Prostate gland (tissue), 1 donor: Measurements from ENCODE around the gene BCL11A.

Experiments used
- POLR2A ChIP-seq: fragments of 450-650 bp; IDR thresholded peaks from one replicate; pipeline ENCODE4 v1.6.1; 2016; ENCODE audit warnings: antibody characterized with exemption, mild to moderate bottlenecking
- POLR2AphosphoS5 ChIP-seq: sonication (generic); formaldehyde crosslinking; IDR thresholded peaks from one replicate; pipeline ENCODE4 v1.6.1; 2017; ENCODE audit warnings: antibody characterized with exemption

DNA sequence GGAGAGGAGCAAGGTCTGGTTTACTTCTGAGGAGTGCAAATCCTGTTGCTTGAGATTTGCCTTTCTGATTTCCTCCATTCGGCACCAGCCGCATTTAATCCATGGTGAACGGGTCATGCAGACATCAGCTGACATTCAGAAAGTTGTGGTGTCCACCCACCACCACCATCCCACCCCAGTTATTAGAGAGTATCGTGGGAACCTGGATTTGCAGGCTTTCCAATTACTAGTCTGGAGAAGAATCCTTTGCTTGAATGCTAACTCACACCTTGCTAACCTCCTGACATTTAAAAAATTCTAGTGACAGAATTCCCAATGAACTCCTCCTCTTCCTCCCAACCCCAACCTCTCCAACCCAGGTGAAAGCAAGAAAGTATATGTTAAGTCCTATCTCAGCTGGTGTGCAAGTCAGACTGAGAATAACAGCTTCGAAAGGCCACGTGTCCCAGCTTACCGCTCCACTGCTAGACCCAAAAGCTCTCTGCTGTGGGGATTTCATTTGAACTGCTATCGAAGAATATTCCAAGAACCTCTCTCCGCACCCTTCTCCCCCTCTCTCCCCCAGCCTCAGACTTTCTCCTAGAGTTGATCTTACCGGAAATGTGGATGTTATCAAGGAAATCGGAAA, 17.7 kb downstream of the BCL11A start:
- TF ChIP-seq POLR2A (no peak), POLR2AphosphoS5 (no peak)
